Ovary (tissue), 9 donors: Measurements from ENCODE around the gene WNT7B. TPM values are rescaled to one million over a fixed set of nuclear protein-coding genes. Genes with fewer than 3 reads are reported as not detected.

Source experiments
- DNase-seq, 5 donors: peaks; one replicate each; pipeline ENCODE4 v3.0.0-alpha.2; 2019 to 2020
- H3K27ac ChIP-seq, 2 donors: fragments of 200-600 bp; one replicate each; pipeline versions ENCODE4 v1.5.1 to v1.8.0; 2019 to 2022
- H3K27me3 ChIP-seq: fragments of 200-600 bp; one replicate; pipeline ENCODE4 v1.8.0; 2022
- H3K36me3 ChIP-seq: fragments of 200-600 bp; sonication (generic); one replicate; pipeline ENCODE4 v1.5.1; 2019
- H3K4me1 ChIP-seq: one replicate; pipeline ENCODE4 v1.8.1; 2013; ENCODE audit warnings: mild to moderate bottlenecking, moderate library complexity; ENCODE audit not compliant: insufficient read depth
- H3K4me3 ChIP-seq: fragments of 200-600 bp; sonication (generic); one replicate; pipeline ENCODE4 v1.5.1; 2017
- H3K9me3 ChIP-seq, 2 donors: fragments of 200-600 bp in 1 of 2; sonication (generic) in 1 of 2; one replicate each; pipeline versions ENCODE4 v1.5.1 to v1.8.1; 2013 to 2019; ENCODE audit warnings: mild to moderate bottlenecking in 1 of 2, moderate library complexity in 1 of 2
- CTCF ChIP-seq, 3 donors: fragments of 450-650 bp in 2 of 3; fragments of 200-600 bp in 1 of 3; IDR thresholded peaks; one replicate each; pipeline versions ENCODE4 v1.5.1 to v1.8.0; 2016 to 2022; ENCODE audit warnings: antibody characterized with exemption in 3 of 3, mild to moderate bottlenecking in 1 of 3
- EP300 ChIP-seq: sonication (generic); formaldehyde crosslinking; IDR thresholded peaks from one replicate; pipeline ENCODE4 v1.6.1; 2017; ENCODE audit warnings: antibody characterized with exemption
- POLR2A ChIP-seq: fragments of 450-650 bp; IDR thresholded peaks from one replicate; pipeline ENCODE4 v1.6.1; 2017; ENCODE audit warnings: antibody characterized with exemption, mild to moderate bottlenecking, moderate library complexity
- WGBS, 3 donors: extraction: QIAGEN DNeasy Blood & Tissue Kit in 1 of 3; methylation state at CpG; one replicate each; pipeline versions ENCODE4 v1.1.5 to v1.1.7; 2013 to 2017; 5-methylcytosine and 5-hydroxymethylcytosine counted together
- intact Hi-C, 4 donors: fragments of 100-400 bp; cut with DNase I; formaldehyde crosslinking; loops; one replicate each; pipeline versions ENCODE4 v1.11.0 to v1.15.1; 2022 to 2023
- polyA plus RNA-seq, 2 donors: library from polyadenylated mRNA; stranded (reverse); fragments of 200-250 nt in 1 of 2; fragments of 350-450 nt in 1 of 2; fragmentation: Illumina TruSeq in 1 of 2; extraction: RNeasy Lipid Tissue Mini Kit (QIAGEN cat#74804) in 1 of 2; gene quantifications; one replicate each; pipeline ENCODE4 v1.2.3, GENCODE V29; 2013 to 2014
- total RNA-seq, 7 donors: library from RNA; depleted of rRNA in 2 of 7; stranded (reverse); fragments of >200 nt in 2 of 7; fragmentation: NEBNext Ultra II Directional in 3 of 7; extraction: Animal tissue kit (Norgen Biotek cat#: 25700) in 3 of 7; gene quantifications; one replicate each; pipeline versions ENCODE4 v1.1.0 to v1.2.4, GENCODE V29; 2016 to 2023
- donor health status: DM: no; HTN: no; CAD: no; lungs with moderate emphysema.
- donor health status: DM: no; HTN: no; CAD: no.
- donor health status: Bipolar disorder and iron deficiency.
- donor health status: DM: yes; HTN: yes; CAD: no.
- donor health status: DM: no; HTN: no; CAD: no.
- donor health status: DM: yes; HTN: yes; CAD: no.

WNT7B gene
- total and polyA plus RNA-seq, 9 donors: 0.22 to 2.5 (median 0.59) TPM; not detected in 5

GRCh38 chr22:45934168-45934564, 42.8 kb downstream of the WNT7B start:
- DNase-seq: no peak
- intact Hi-C loops: no loop called here
- Histone ChIP-seq H3K27me3 (no peaks in the 10 kb centered on the region), H3K36me3 (no peaks in the 10 kb centered on the region), H3K9me3 (no peaks in the 10 kb centered on the region), H3K4me3 (no peak overlapping the region), H3K27ac (no peak overlapping the region), H3K4me1 (no peaks in the 10 kb centered on the region)
- 50 to 57% (median 55%) methylated on average over 6 of the region's 6 CpGs for WGBS, 3 donors
- TF ChIP-seq CTCF (IDR thresholded peaks at IDR 0.05) (no peak), EP300 (no peak), POLR2A (no peak)

GRCh38 chr22:45933506-45934167, 43.3 kb downstream of the WNT7B start:
- Histone ChIP-seq H3K9me3 (no peaks in the 10 kb centered on the region), H3K27me3 (no peaks in the 10 kb centered on the region), H3K4me1 (no peaks in the 10 kb centered on the region), H3K27ac (no peak overlapping the region), H3K36me3 (no peaks in the 10 kb centered on the region), H3K4me3 (no peak overlapping the region)
- intact Hi-C loops: no loop called here
- 80 to 85% (median 84%) methylated on average over 18 of the region's 18 CpGs for WGBS, 3 donors
- no peak for TF ChIP-seq EP300
- no peak for DNase-seq

GRCh38 chr22:45932071-45932470, 44.9 kb downstream of the WNT7B start:
- DNase-seq: no peak
- intact Hi-C loops: no loop called here
- no peaks in the 10 kb centered on the region for H3K36me3 ChIP-seq
- no peak overlapping the region for H3K27ac ChIP-seq
- H3K27me3 ChIP-seq: no peaks in the 10 kb centered on the region
- TF ChIP-seq EP300: no peak
- no peak for TF ChIP-seq POLR2A
- no peak for TF ChIP-seq CTCF (IDR thresholded peaks at IDR 0.05)
- H3K4me1 ChIP-seq: no peaks in the 10 kb centered on the region
- H3K4me3 ChIP-seq: no peak overlapping the region
- no peaks in the 10 kb centered on the region for H3K9me3 ChIP-seq
- 65 to 71% (median 66%) methylated on average over 6 of the region's 6 CpGs for WGBS, 3 donors

- no peaks in the 10 kb centered on the region for H3K27me3 ChIP-seq
- 70 to 83% (median 75%) methylated on average over 36 to 38 of the region's 38 CpGs for WGBS, 3 donors
- no peak overlapping the region for H3K27ac ChIP-seq
Measured at GRCh38 chr22:45931042-45931441, 45.9 kb downstream of the WNT7B start.

More at GRCh38 chr22:45931042-45931441, 45.9 kb downstream of the WNT7B start:
- intact Hi-C loops: no loop called here
- DNase-seq: no peak
- no peak for TF ChIP-seq CTCF (IDR thresholded peaks at IDR 0.05)
- Histone ChIP-seq H3K4me1 (no peaks in the 10 kb centered on the region), H3K4me3 (no peak overlapping the region), H3K9me3 (no peaks in the 10 kb centered on the region), H3K36me3 (no peaks in the 10 kb centered on the region)
